CD14-positive monocyte (primary cell): ENCODE data around the gene ATG4B. TPM values are rescaled to one million over a fixed set of nuclear protein-coding genes. Genes with fewer than 3 reads are reported as not detected.
A peak's percentile ranks its signal among the peaks of the same experiment; 100 is the strongest.

ENCODE experiments used
- DNase-seq, 3 donors: peaks; one replicate each; pipeline ENCODE4 v3.0.0-alpha.2; 2011 to 2022
- H2AFZ ChIP-seq: 2 replicates; pipeline ENCODE4 v1.6.0; 2012; ENCODE audit warnings: mild to moderate bottlenecking, low read depth, low read length, inconsistent platforms; ENCODE audit not compliant: insufficient read depth, poor library complexity, severe bottlenecking
- H3K27ac ChIP-seq, 2 donors: 1 replicate in 1 of 2; 2 replicates in 1 of 2; pipeline ENCODE4 v1.5.1; 2012 to 2013; ENCODE audit warnings: low read length in 2 of 2, control low read depth in 1 of 2, inconsistent platforms in 1 of 2, low read depth in 1 of 2, mild to moderate bottlenecking in 1 of 2
- H3K27me3 ChIP-seq, 2 donors: one replicate each; pipeline versions ENCODE4 v1.6.0 to v1.6.1; 2011 to 2013; ENCODE audit warnings: low read length in 2 of 2; ENCODE audit not compliant: control insufficient read depth in 2 of 2, insufficient read depth in 2 of 2
- H3K36me3 ChIP-seq, 2 donors: replicated peaks in 1 of 2; 1 replicate in 1 of 2; 2 replicates in 1 of 2; pipeline versions ENCODE4 v1.5.1 to v1.6.1; 2012 to 2013; ENCODE audit warnings: low read length in 2 of 2, control low read depth in 1 of 2, inconsistent platforms in 1 of 2, mild to moderate bottlenecking in 1 of 2; ENCODE audit not compliant: insufficient read depth in 2 of 2, control insufficient read depth in 1 of 2
- H3K4me1 ChIP-seq, 2 donors: 1 replicate in 1 of 2; 2 replicates in 1 of 2; pipeline versions ENCODE4 v1.5.1 to v1.6.1; 2012 to 2013; ENCODE audit warnings: low read length in 2 of 2, control low read depth in 1 of 2, inconsistent platforms in 1 of 2, mild to moderate bottlenecking in 1 of 2, moderate library complexity in 1 of 2; ENCODE audit not compliant: insufficient read depth in 2 of 2, control insufficient read depth in 1 of 2
- H3K4me2 ChIP-seq: replicated peaks from 2 replicates; pipeline ENCODE3; 2012; ENCODE audit warnings: low read length, moderate library complexity, mild to moderate bottlenecking; ENCODE audit not compliant: poor library complexity, severe bottlenecking; ENCODE audit errors: extremely low read depth
- H3K4me3 ChIP-seq, 3 experiments: fragments of 200-600 bp in 1 of 3; sonication (generic) in 1 of 3; replicated peaks in 1 of 3; 1 replicate in 2 of 3; 2 replicates in 1 of 3; pipeline ENCODE4 v1.5.1; 2011 to 2013; ENCODE audit warnings: low read length in 3 of 3, mild to moderate bottlenecking in 3 of 3, control low read depth in 2 of 3, low read depth in 2 of 3, inconsistent platforms in 1 of 3, moderate library complexity in 1 of 3
- H3K79me2 ChIP-seq: 2 replicates; pipeline ENCODE4 v1.6.0; 2012; ENCODE audit warnings: mild to moderate bottlenecking, control low read depth, inconsistent platforms, low read length, moderate library complexity; ENCODE audit not compliant: insufficient read depth
- H3K9ac ChIP-seq: 2 replicates; pipeline ENCODE4 v1.6.0; 2017; ENCODE audit warnings: low read length, mild to moderate bottlenecking; ENCODE audit not compliant: insufficient read depth, poor library complexity, severe bottlenecking
- H3K9me3 ChIP-seq, 2 donors: replicated peaks in 1 of 2; 1 replicate in 1 of 2; 2 replicates in 1 of 2; pipeline versions ENCODE4 v1.5.1 to v1.6.1; 2012 to 2013; ENCODE audit warnings: low read length in 2 of 2, control low read depth in 1 of 2; ENCODE audit not compliant: control insufficient read depth in 1 of 2, insufficient read depth in 1 of 2
- H4K20me1 ChIP-seq: 2 replicates; pipeline ENCODE4 v1.6.0; 2012; ENCODE audit warnings: mild to moderate bottlenecking, low read length, control low read depth, moderate library complexity; ENCODE audit not compliant: insufficient read depth
- H3K27ac Mint-ChIP-seq, 7 donors: one replicate each; pipeline ENCODE4 v1.8.0; 2020; ENCODE audit warnings: mild to moderate bottlenecking in 7 of 7, mixed read lengths in 7 of 7, moderate library complexity in 6 of 7, inconsistent platforms in 2 of 7
- H3K27me3 Mint-ChIP-seq, 3 donors: one replicate each; pipeline ENCODE4 v1.8.0; 2021 to 2022; ENCODE audit warnings: low read depth in 3 of 3, mild to moderate bottlenecking in 3 of 3, mixed read lengths in 3 of 3, moderate library complexity in 3 of 3, inconsistent platforms in 1 of 3
- H3K36me3 Mint-ChIP-seq, 2 donors: one replicate each; pipeline ENCODE4 v1.8.0; 2020; ENCODE audit warnings: mixed read lengths in 2 of 2, inconsistent platforms in 1 of 2, mild to moderate bottlenecking in 1 of 2
- H3K4me1 Mint-ChIP-seq: one replicate; pipeline ENCODE4 v1.8.0; 2020; ENCODE audit warnings: mild to moderate bottlenecking, mixed read lengths
- H3K4me3 Mint-ChIP-seq, 2 donors: one replicate each; pipeline ENCODE4 v1.8.0; 2020; ENCODE audit warnings: mild to moderate bottlenecking in 2 of 2, mixed read lengths in 2 of 2, moderate library complexity in 1 of 2
- H3K9me3 Mint-ChIP-seq, 7 donors: one replicate each; pipeline ENCODE4 v1.8.0; 2020 to 2022; ENCODE audit warnings: mixed read lengths in 7 of 7, mild to moderate bottlenecking in 6 of 7, moderate library complexity in 6 of 7, inconsistent platforms in 2 of 7
- CTCF ChIP-seq: fragments of 200-600 bp; IDR thresholded peaks from one replicate; pipeline ENCODE4 v1.8.0; 2022; ENCODE audit warnings: antibody characterized with exemption, mild to moderate bottlenecking
- WGBS: methylation state at CpG from one replicate; pipeline ENCODE4 v1.1.5; 2013; ENCODE audit warnings: missing lambda C conversion rate; ENCODE audit not compliant: insufficient coverage; 5-methylcytosine and 5-hydroxymethylcytosine counted together
- intact Hi-C, 2 donors: fragments of 100-400 bp; cut with micrococcal nuclease; formaldehyde crosslinking; loops; one replicate each; pipeline versions ENCODE4 v1.15.0 to v1.15.1; 2023
- polyA plus RNA-seq, 3 donors: library from polyadenylated mRNA; depleted of rRNA in 1 of 3; unstranded in 2 of 3; stranded (reverse) in 1 of 3; fragments of 300-500 nt in 2 of 3; fragments of >200 nt in 1 of 3; fragmentation: Illumina TruSeq in 2 of 3; gene quantifications; 1 replicate in 2 of 3; 2 replicates in 1 of 3; pipeline ENCODE4 v1.2.3, GENCODE V29; 2012 to 2021

ATG4B gene
- polyA plus RNA-seq, 3 donors, result 54.5 to 202 (median 58.9) TPM

- no peaks in the 10 kb centered on the region for H3K9me3 ChIP-seq
- no peak for TF ChIP-seq CTCF
- no peak overlapping the region for H3K27ac Mint-ChIP-seq
- H3K4me1 Mint-ChIP-seq, result peaks cover 22% of the 10 kb centered on the region
- H2AFZ ChIP-seq, result no peak overlapping the region
- no peaks in the 10 kb centered on the region for H3K79me2 ChIP-seq
- peaks cover 17 to 24% of the 10 kb centered on the region in 2 donors for H3K4me1 ChIP-seq
- DNase-seq, result no peak
- intact Hi-C loops, result no loop called here
- no peaks in the 10 kb centered on the region for H3K9me3 Mint-ChIP-seq
- peaks cover 36 to 44% of the 10 kb centered on the region in 2 donors for H3K36me3 Mint-ChIP-seq
- H3K27me3 Mint-ChIP-seq, result peaks cover 6 to 9% (median 8%) of the 10 kb centered on the region in 3 donors
- no peaks in the 10 kb centered on the region for H3K27me3 ChIP-seq
- H4K20me1 ChIP-seq, result peaks cover 15% of the 10 kb centered on the region
- H3K36me3 ChIP-seq, result peaks cover 5 to 14% of the 10 kb centered on the region in 2 donors
- H3K4me3 ChIP-seq, result no peak overlapping the region
- WGBS, result no CpG with 5 or more reads among the region's 15 CpGs
- H3K9ac ChIP-seq, result no peak overlapping the region
- H3K27ac ChIP-seq, result no peak overlapping the region
- no peak overlapping the region for H3K4me2 ChIP-seq
- H3K4me3 Mint-ChIP-seq, result no peak overlapping the region
These were observed 24.3 kb upstream of the ATG4B start for GRCh38 chr2:241613017-241613780.

GRCh38 chr2:241615041-241615440 is 22.5 kb upstream of the ATG4B start:
- Mint-ChIP-seq H3K4me1 (peaks cover 16% of the 10 kb centered on the region), H3K4me3 (no peak overlapping the region), H3K27ac (peak overlapping the region in 1 of 7 donors; percentile 68), H3K27me3 (peaks cover 2 to 5% (median 3%) of the 10 kb centered on the region in 3 donors), H3K9me3 (no peaks in the 10 kb centered on the region), H3K36me3 (peaks cover 36 to 51% of the 10 kb centered on the region in 2 donors)
- TF ChIP-seq CTCF, result no peak
- Histone ChIP-seq H2AFZ (no peak overlapping the region), H3K79me2 (peaks cover 4% of the 10 kb centered on the region), H3K4me3 (no peak overlapping the region), H3K27ac (no peak overlapping the region), H3K4me2 (no peak overlapping the region), H3K27me3 (no peaks in the 10 kb centered on the region), H3K36me3 (peaks cover 11 to 17% of the 10 kb centered on the region in 2 donors), H4K20me1 (peaks cover 6% of the 10 kb centered on the region), H3K4me1 (peaks cover 14 to 18% of the 10 kb centered on the region in 2 donors), H3K9ac (no peak overlapping the region), H3K9me3 (no peaks in the 10 kb centered on the region)
- no peak for DNase-seq
- intact Hi-C loops, result loop anchor here (5.0 kb wide), 2 partner anchors 108 to 277 kb away; partner anchors contain the start of gene STK25 (in 1 of the 2)
- WGBS, result 92% methylated on average over 4 of the region's 11 CpGs
